Measurements from ENCODE around the gene POLR2E.

POLR2E gene

GRCh38 chr19:1086613-1087012 lies 8.6 kb downstream of the POLR2E start:
- peaks cover 2% of the 10 kb centered on the region for H3K4me1 ChIP-seq (ENCODE audit: insufficient read depth, poor library complexity, severe bottlenecking)
- no peak for TF ChIP-seq CTCF (IDR thresholded peaks at IDR 0.05; ENCODE audit: poor library complexity, severe bottlenecking)
- no peak overlapping the region for H3K4me3 ChIP-seq (ENCODE audit: severe bottlenecking)
- no peaks in the 10 kb centered on the region for H3K9me3 ChIP-seq (ENCODE audit: severe bottlenecking)
- DNase-seq (ENCODE audit: low spot score): no peak
- H3K27me3 ChIP-seq (ENCODE audit: insufficient read depth, poor library complexity, severe bottlenecking): no peaks in the 10 kb centered on the region
- no peak overlapping the region for H3K27ac ChIP-seq (ENCODE audit: poor library complexity, severe bottlenecking)
- peaks cover 29% of the 10 kb centered on the region for H3K36me3 ChIP-seq (ENCODE audit: low read depth)
- ATAC-seq (ENCODE audit: low read depth): no peak

GRCh38 chr19:1085676-1086442 lies 9.3 kb downstream of the POLR2E start:
- no peak for TF ChIP-seq CTCF (IDR thresholded peaks at IDR 0.05; ENCODE audit: poor library complexity, severe bottlenecking)
- Histone ChIP-seq H3K4me1 (ENCODE audit: insufficient read depth, poor library complexity, severe bottlenecking) (peaks cover 3% of the 10 kb centered on the region), H3K9me3 (ENCODE audit: severe bottlenecking) (no peaks in the 10 kb centered on the region), H3K4me3 (ENCODE audit: severe bottlenecking) (no peak overlapping the region), H3K27me3 (ENCODE audit: insufficient read depth, poor library complexity, severe bottlenecking) (no peaks in the 10 kb centered on the region), H3K27ac (ENCODE audit: poor library complexity, severe bottlenecking) (no peak overlapping the region), H3K36me3 (ENCODE audit: low read depth) (peaks cover 24% of the 10 kb centered on the region)
- peak; percentile 48 for DNase-seq (ENCODE audit: low spot score)
- no peak for ATAC-seq (ENCODE audit: low read depth)

GRCh38 chr19:1085053-1085658 lies 10.0 kb downstream of the POLR2E start:
- TF ChIP-seq CTCF (IDR thresholded peaks at IDR 0.05; ENCODE audit: poor library complexity, severe bottlenecking): no peak
- ATAC-seq (ENCODE audit: low read depth) (no peak), DNase-seq (ENCODE audit: low spot score) (no peak)
- H3K4me3 ChIP-seq (ENCODE audit: severe bottlenecking): no peak overlapping the region
- H3K9me3 ChIP-seq (ENCODE audit: severe bottlenecking): no peaks in the 10 kb centered on the region
- H3K36me3 ChIP-seq (ENCODE audit: low read depth): peaks cover 22% of the 10 kb centered on the region
- H3K4me1 ChIP-seq (ENCODE audit: insufficient read depth, poor library complexity, severe bottlenecking): peaks cover 3% of the 10 kb centered on the region
- H3K27ac ChIP-seq (ENCODE audit: poor library complexity, severe bottlenecking): no peak overlapping the region
- H3K27me3 ChIP-seq (ENCODE audit: insufficient read depth, poor library complexity, severe bottlenecking): no peaks in the 10 kb centered on the region

GRCh38 chr19:1084024-1084868 lies 10.9 kb downstream of the POLR2E start:
- Histone ChIP-seq H3K27ac (ENCODE audit: poor library complexity, severe bottlenecking) (no peak overlapping the region), H3K9me3 (ENCODE audit: severe bottlenecking) (no peaks in the 10 kb centered on the region), H3K4me3 (ENCODE audit: severe bottlenecking) (no peak overlapping the region), H3K27me3 (ENCODE audit: insufficient read depth, poor library complexity, severe bottlenecking) (no peaks in the 10 kb centered on the region), H3K36me3 (ENCODE audit: low read depth) (peaks cover 18% of the 10 kb centered on the region), H3K4me1 (ENCODE audit: insufficient read depth, poor library complexity, severe bottlenecking) (peaks cover 3% of the 10 kb centered on the region)
- no peak for TF ChIP-seq CTCF (IDR thresholded peaks at IDR 0.05; ENCODE audit: poor library complexity, severe bottlenecking)
- peak; percentile 53 for DNase-seq (ENCODE audit: low spot score)
- ATAC-seq (ENCODE audit: low read depth): no peak
